Measurements from ENCODE around the gene DHRS11.
"Not testable (repeated sequence)": the region's sequence is repeated elsewhere in the genome, so short reads cannot be mapped to it uniquely, and the experiment has no call there.

Gene DHRS11

DNA sequence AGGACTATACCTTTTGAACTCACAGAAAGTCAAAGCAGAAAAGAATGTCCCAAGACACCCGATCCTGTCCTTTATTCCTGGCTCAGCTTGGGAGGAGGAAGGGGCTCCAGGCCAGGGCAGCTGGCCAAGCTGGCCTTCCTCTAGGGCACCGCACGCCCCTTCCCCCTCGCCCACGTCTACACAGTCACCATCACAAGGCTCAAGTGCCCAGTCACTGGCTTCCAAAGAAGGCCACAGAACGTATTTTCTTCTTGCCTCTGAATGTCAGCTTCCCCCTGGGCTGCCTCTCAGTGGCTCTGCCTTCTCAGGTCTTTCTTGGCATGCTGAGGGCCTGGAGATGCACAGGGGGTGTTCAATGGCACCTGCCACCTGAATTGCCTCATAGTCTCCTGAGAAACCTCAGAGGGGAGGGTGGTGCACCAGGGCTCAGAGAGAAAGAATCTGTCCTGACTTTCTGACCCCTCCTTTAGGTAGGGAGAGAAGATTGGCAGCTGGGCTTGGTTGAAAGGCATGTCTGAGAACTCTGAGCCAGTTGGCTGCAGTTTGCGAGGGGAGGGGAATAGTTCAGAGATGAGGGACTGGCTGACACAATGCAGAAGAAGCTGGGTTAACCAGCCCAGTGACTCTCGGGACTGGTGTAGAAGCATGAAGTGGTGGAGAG lies 2.1 kb downstream of the DHRS11 start:
- no peak for DNase-seq (ENCODE audit: low spot score)

DNA sequence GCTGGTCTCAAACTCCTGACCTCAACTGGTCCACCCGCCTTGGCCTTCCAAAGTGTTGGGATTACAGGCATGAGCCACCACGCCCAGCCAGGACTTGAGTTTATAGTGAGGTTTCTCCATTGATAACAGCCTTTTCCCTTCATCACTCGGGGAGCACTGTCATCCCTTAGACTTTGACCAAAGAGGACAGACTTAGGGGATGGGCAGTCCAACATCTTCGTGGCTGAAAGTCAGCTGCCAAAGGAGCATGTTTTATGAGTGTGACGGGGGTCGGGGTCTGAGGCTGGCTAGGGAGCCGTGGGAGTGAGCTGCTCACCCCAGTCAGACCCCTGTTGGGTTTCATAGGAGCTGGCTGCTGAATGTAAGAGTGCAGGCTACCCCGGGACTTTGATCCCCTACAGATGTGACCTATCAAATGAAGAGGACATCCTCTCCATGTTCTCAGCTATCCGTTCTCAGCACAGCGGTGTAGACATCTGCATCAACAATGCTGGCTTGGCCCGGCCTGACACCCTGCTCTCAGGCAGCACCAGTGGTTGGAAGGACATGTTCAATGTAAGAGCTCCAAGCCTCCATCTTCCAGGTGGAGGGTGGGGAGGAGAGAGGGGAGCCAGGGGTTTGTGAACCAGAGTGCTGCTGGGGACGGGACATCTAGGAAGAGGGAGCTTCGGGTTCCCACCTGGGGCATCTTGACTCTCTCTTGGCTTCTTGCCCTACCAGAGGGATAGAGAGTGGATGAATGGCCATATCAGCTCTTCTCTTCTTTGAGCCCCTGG lies 3.1 kb downstream of the DHRS11 start:
- DNase-seq (ENCODE audit: low spot score): no peak

DNA sequence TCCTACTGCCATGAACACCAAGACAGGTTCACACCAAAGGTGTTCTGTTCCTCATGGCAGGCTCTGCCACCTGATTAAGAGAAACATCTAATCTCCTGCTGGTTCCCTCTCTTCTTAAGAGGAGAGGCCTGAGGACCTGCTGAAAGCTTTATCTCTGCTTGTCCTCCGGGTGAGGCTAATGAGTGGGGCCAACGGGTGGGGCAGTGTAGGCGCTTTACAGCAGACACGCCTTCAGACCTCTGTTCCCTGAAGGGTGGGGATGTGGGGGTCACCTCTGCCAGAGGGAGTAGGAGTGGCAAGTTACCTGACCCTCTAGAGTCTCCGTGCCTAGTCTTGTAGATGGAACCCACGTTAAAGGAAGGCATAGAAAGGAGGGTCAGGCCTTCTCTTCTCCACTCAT lies 5.5 kb downstream of the DHRS11 start:
- no peak for DNase-seq (ENCODE audit: low spot score)

DNA sequence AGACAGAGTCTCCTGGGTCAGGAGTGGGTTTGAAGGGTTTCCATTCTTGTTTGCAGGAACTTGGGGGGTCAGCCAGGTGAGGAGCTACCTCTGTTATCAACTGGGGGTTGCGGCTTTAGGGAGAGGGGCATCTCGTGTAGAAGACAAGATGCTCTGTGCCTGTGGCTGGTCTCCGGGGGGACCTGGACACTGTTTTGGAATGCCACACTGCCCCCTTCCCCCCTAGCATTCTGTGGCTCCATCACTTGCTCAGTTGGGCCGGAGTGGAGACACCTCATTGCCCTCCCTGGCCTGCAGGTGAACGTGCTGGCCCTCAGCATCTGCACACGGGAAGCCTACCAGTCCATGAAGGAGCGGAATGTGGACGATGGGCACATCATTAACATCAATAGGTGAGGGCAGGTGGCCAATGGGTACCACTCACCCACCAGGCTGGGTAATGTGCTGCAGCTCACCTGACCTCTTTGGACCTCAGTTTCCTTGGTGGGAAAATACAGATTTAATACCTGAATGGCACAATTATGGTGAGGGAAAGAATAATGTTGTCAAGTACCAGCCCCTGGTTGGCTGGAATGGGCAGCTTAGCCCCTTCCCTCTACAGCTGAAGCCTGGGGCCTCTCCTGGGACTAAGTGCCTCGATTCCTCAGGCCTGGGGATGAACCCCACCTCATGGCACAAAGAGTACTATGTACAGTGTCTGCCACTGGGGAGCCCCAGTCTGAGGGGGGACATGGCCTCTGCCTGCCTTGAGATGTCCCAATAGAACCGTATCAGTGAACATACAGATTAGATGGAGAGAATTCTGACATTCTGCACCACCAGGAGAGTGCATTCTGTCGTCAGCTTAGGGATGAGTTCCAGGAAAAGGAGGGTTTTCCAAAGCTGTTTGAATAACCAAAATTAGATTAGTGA lies 6.4 kb downstream of the DHRS11 start:
- no peak for DNase-seq (ENCODE audit: low spot score)

DNA sequence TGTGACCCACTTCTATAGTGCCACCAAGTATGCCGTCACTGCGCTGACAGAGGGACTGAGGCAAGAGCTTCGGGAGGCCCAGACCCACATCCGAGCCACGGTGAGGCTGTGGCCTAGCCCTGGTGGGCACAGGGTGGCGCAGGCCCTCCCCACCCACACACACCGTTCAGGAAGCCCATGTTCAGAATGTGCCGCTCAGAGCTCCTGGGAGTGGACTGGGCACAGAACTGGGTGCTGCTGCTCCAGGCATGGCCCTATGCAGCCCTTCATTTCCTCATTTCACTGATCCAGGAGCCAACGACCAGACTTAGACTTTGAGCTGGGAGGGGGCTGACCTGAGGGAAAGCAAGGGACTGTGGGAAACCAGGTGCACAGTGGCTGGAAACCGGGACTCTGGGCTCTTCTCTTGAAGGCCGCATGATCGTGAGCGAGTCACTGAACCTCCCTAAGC lies 7.3 kb downstream of the DHRS11 start:
- DNase-seq (ENCODE audit: low spot score): no peak

DNA sequence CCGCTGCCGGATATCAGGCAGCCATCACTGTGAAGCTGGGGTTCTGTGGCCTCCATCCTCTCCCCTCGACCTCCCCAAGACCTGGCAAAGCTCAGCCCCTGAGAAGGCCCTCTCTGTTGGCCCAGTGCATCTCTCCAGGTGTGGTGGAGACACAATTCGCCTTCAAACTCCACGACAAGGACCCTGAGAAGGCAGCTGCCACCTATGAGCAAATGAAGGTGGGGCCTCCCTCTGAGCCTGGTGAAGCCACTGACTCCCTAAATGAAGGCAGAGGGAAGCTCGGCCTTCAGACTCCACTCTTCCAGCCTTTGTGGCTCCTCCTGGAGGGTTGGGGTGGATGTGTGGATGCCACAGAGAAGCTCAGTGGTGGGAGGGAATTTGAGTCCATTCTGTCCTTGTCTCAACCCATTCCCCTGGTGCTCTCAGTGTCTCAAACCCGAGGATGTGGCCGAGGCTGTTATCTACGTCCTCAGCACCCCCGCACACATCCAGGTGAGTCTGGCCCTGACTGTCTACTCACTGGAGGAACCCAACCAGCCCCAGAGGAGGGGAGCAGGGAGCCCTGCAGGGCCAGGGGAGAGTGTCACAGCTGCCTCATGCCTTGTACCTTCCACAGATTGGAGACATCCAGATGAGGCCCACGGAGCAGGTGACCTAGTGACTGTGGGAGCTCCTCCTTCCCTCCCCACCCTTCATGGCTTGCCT lies 8.0 kb downstream of the DHRS11 start:
- DNase-seq (ENCODE audit: low spot score): no peak

DNA sequence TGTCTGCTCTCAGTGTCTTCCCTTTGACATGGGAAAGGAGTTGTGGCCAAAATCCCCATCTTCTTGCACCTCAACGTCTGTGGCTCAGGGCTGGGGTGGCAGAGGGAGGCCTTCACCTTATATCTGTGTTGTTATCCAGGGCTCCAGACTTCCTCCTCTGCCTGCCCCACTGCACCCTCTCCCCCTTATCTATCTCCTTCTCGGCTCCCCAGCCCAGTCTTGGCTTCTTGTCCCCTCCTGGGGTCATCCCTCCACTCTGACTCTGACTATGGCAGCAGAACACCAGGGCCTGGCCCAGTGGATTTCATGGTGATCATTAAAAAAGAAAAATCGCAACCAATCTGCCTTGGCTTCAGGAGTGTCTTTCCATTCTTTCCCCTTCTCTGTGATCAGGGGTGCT lies 8.8 kb downstream of the DHRS11 start:
- no peak for DNase-seq (ENCODE audit: low spot score)

DNA sequence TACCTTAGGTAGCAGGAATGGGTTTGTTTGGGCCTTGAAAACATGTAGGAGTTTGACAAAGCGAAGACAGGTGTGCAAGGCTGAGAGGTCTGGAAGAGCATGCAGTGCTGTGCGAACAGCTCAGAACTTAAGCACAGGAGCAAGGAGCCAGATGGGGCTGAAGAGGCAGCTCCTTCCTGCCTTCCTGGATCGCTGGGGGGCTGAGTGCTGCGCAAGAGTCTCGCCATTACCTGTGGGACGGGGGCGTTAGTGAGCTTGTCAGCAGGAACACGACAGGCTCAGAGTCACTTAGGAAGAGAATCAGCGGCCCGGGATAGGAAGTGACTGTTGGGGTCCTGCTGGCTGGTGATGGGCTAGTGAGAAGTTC lies 9.2 kb downstream of the DHRS11 start:
- no peak for DNase-seq (ENCODE audit: low spot score)

DNA sequence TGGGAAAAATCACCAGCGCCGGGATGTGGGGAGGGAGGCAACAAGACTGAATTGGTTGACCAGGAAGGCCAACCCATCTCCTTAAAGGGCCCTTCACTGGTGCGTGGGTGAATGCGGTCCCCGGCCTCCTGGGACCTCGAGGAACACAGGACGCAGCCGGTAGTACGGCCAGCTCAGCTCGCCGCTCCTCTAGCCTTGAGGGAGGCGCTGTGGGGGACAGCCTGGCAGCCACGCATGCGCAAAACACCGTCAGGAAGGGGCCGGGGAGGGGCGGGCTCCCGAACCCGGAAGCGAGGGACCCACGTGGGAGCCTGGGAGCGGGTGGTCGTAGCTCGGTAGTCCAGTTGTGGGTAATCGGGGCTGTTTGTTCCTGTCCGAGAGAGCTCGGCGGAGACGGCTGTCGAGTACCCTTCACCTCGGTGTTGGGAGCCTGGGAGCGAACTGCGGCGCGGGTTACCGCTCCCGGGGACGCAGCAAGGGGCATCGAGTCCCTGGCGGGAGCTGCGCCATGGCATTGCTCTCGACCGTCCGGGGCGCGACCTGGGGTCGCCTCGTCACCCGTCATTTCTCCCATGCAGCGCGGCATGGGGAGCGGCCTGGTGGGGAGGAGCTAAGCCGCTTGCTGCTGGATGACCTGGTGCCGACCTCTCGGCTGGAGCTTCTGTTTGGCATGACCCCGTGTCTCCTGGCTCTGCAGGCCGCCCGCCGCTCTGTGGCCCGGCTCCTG lies 9.8 kb downstream of the DHRS11 start, which contains the start of gene MRM1:
MRM1 (plus strand) TSS at position 281 of the 727 bp plus-strand sequence; CDS start at position 509, 228 bp downstream.
- peak; percentile 99 for DNase-seq (ENCODE audit: low spot score)

DNA sequence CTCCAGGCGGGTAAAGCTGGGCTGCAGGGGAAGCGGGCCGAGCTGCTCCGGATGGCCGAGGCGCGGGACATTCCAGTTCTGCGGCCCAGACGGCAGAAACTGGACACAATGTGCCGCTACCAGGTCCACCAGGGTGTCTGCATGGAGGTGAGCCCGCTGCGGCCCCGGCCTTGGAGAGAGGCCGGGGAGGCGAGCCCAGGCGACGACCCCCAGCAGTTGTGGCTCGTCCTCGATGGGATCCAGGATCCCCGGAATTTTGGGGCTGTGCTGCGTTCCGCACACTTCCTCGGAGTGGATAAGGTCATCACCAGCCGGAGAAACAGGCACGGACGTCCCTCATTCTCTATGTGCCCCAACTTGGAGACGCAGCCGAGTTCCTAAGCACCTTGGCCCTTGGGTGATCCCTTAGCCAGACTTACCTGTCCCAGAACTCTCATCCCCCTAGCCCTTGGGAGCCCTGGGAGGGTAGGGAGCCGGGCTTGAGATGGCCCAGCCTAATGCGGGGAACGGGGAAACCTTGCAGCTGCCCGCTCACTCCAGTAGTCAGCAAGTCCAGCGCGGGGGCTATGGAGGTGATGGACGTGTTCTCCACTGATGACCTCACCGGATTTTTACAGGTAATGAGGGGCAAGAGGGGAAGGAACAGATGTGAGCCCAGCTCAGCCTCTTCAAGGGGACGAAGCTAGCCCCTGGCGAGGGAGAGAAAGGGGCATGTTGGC lies 10.5 kb downstream of the DHRS11 start:
- no peak for DNase-seq (ENCODE audit: low spot score)

DNA sequence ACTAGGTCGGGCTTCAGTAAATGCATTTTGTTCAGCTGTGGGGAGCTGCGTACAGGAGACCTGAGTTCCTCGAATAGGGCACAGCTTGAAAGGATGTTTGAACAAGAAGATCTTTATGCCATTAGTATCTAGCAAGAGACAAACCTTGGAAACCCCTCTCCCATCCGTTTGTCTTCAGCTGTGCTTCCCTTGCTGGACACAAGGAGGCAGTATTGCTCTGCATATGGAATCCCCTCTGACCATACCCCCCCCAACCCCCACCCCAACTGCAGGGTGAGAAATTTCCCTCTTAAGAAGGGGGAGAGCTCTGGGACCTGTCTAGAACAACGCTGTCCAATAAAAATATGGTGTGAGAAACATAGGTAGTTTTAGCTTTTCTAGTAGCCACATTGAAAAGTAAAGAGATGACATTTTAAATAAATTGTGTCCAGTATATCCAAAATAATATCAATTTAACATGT lies 11.3 kb downstream of the DHRS11 start:
- DNase-seq (ENCODE audit: low spot score): peak; percentile 83

DNA sequence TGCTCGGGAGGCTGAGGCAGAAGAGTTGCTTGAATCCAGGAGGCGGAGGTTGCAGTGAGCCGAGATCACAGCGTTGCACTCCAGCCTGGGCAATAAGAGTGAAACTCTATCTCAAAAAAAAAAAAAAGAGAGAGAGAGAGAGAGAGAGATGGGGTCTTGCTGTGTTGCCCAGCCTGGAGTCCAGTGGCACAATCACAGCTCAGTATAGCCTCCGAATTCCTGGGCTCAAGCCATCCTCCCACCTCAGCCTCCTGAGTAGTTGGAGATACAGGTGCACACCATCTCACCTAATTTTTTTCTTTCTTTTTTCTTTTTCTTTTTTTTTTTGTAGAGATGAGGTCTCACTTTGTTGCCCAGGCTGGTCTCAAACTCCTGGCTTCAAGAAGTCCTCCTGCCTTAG lies 13.3 kb downstream of the DHRS11 start:
- DNase-seq (ENCODE audit: low spot score): not testable (repeated sequence)

DNA sequence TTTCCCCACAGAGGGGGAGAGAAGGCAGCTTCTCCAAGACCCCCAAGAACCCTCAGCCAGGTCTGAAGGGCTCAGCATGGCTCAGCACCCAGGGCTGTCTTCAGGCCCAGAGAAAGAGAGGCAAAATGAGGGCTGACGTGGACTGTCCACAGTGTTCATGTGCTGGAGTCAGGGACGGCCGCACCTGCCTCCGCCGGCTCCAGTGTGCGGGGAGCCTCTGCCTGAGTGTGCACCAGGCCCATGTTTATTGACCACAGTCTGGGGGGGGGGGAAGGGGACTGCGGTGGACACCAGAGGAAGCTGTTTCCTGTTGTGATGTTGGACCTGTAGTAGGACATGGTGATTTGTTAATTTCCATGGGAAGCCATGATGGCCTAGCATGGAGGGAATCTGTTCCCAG lies 16.6 kb downstream of the DHRS11 start:
- no peak for DNase-seq (ENCODE audit: low spot score)

DNA sequence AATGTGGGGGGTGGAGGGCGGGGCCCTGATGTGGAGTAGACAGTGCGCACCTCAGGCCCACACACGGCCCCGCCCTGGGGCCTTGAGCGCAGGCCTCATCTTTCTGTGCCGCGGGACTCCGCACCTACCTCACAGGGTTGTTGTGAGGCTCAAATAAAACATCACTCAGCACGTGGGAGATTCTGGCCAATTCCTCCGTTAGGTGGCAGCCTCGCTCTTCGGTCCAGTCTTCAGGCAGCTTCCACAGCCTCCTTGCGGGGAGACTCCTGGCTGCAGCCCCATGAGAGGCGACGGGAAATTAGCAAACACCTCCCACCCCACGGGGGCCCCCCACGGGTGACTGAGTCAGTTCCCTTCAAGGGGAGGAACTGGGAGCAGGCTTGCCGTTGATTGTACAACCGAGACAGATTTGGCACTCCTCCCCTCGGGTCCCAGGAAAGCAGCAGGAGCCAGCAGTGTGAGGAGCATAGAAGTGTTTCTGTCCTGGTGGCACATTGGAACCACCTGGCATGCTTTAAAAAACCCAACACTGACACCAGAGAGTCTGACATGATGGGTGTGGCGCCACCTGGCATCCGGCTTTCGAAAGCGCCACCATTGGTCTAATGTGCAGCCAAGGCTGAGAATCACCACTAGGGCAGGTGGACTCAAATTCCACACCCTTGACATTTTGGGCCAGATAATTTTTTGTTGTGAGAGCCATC lies 17.3 kb downstream of the DHRS11 start:
- DNase-seq (ENCODE audit: low spot score): no peak

DNA sequence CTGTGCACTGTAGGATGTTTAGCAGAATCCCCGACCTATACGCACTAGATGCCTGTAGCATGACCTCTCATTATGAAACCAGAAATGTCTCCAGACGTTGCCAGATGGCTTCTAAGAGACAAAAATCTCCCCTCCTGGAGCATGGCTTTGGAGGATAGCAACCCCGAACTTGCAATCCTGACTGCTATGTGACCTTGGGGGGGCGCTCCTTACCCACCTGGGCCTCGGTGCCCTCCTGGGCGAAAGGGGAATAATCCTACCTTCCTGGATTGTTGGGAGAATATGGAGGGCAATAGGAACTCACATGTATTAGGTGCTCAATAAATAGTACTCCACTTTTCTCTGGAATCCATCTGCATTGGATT lies 17.8 kb downstream of the DHRS11 start:
- DNase-seq (ENCODE audit: low spot score): no peak

DNA sequence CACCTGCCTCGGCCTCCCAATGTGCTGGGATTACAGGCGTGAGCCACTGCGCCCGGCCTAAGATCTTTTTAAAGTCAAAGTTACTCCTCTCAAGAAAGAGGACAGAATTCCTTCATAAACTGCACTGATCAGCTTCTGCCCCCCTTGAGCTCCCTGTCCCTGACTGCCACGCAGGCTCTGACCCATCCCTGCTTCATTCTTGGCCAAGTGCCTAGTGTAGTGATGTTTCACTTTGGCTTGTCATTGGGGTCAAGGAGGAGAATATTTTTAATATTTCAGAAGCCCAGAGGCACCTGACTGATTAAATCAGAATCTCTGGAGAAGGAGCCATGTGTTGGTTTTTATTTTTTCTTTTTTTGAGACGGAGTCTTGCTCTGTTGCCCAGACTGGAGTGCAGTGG lies 18.8 kb downstream of the DHRS11 start:
- DNase-seq (ENCODE audit: low spot score): no peak

DNA sequence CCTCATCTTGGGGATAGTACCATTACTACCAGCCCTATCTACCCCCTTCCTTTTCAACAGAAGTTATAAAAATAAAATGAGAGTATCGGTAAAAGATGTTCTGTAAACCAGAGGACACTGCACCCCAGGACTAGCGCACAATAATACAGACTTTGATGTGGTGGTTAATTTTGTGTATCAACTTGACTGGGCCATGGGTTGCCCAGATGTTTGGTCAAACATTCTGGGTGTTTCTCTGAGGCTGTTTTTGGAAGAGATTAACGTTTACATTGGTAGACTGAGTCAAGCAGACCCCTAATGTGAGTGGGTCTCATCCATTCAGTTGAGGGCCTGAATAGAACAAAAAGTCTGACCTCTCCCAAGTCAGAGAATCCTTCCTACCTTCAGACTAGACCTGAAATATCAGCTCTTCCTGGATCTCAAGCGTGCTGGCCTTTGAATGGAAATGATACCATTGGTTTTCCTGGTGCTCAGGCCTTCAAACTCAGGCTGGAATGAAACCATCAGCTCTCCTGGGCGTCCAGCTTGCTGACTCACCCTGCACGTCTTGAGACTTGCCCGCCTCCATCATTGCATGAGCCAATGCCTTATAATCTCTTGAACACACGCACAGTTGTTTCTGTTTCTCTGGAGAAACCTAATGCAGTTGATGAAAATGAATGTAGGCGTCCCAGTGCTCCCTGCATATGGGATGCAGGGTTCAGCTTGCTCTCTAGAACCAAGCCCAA lies 19.8 kb downstream of the DHRS11 start:
- DNase-seq (ENCODE audit: low spot score): no peak

DNA sequence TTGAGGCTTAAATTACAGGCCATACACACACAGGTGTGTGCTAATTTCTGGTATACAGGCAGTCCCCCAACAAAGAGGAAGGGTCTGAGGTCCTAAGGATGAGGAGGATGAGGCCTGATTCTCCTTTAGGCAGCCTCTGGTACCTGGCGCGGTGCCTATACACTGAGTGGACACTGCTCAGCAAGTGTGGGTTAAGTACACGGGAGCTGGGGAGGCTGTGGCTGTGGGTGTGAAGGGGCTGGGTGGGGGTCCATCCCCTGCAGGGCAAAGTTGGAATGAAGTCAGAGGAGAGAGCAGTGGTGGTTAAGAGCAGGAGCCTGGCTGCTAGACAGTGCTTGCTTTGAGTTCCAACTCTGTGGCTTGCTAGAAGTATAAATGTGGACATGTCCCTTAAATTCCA lies 20.6 kb downstream of the DHRS11 start:
- DNase-seq (ENCODE audit: low spot score): no peak

DNA sequence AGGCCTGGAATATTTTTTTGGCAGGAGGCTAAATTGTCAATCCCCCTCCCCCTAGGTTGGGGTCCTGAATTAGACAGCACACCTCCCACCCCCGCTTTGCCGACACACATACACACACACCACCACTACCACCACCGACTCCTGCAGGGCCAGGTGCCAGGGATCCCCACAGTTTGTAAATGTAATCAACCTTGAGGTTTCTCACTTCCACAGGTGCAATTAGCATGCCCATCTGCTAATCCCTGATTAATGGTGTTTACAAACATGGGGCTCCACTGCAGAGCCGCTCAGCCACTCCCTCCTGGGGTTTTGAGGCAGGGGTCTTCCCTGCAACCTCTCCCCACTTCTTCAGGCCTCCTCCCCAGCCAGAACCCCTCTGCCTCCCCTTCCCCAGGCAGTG lies 21.5 kb downstream of the DHRS11 start:
- no peak for DNase-seq (ENCODE audit: low spot score)

All from D341Med (cell line).